GM18508 (cell line): ENCODE results near the gene RAB11FIP2.
A peak's percentile ranks its signal among the peaks of the same experiment; 100 is the strongest.

ENCODE experiments used
- ATAC-seq: cut with Tn5 transposase; IDR thresholded peaks from one replicate; pipeline ENCODE4 v1.9.1; 2021; ENCODE audit warnings: moderate number of reproducible peaks; ENCODE audit not compliant: insufficient read depth, unreplicated experiment

RAB11FIP2 gene

GRCh38 chr10:118035354-118036005 is 11.3 kb downstream of the RAB11FIP2 start:
- ATAC-seq, result no peak

- no peak for ATAC-seq
Measured at GRCh38 chr10:118034791-118035261, 11.9 kb downstream of the RAB11FIP2 start.

- ATAC-seq, result no peak
Measured at GRCh38 chr10:118033905-118034304, 12.8 kb downstream of the RAB11FIP2 start.

- ATAC-seq, result no peak
Measured at GRCh38 chr10:118032564-118032963, 14.2 kb downstream of the RAB11FIP2 start.

GRCh38 chr10:118031351-118032075 is 15.2 kb downstream of the RAB11FIP2 start:
- ATAC-seq, result no peak

GRCh38 chr10:118028619-118029018 is 18.1 kb downstream of the RAB11FIP2 start:
- ATAC-seq, result peak; percentile 93

GRCh38 chr10:118027397-118027796 is 19.3 kb downstream of the RAB11FIP2 start:
- ATAC-seq, result no peak

- ATAC-seq, result no peak
Measured at GRCh38 chr10:118026936-118027335, 19.8 kb downstream of the RAB11FIP2 start.

GRCh38 chr10:118020365-118020764 is 26.4 kb downstream of the RAB11FIP2 start:
- no peak for ATAC-seq

- no peak for ATAC-seq
Measured at GRCh38 chr10:118017850-118018249, 28.9 kb downstream of the RAB11FIP2 start.

- ATAC-seq, result no peak
Measured at GRCh38 chr10:118017071-118017740, 29.5 kb downstream of the RAB11FIP2 start.

- ATAC-seq, result no peak
Measured at GRCh38 chr10:118012952-118013525, 33.7 kb downstream of the RAB11FIP2 start.

- ATAC-seq, result no peak
Measured at GRCh38 chr10:118007773-118008172, 39.0 kb downstream of the RAB11FIP2 start.

GRCh38 chr10:118003126-118003525 is 43.6 kb downstream of the RAB11FIP2 start:
- ATAC-seq, result no peak

- ATAC-seq, result no peak
Measured at GRCh38 chr10:118002581-118002980, 44.2 kb downstream of the RAB11FIP2 start.

- ATAC-seq, result no peak
Measured at GRCh38 chr10:117997673-117998072, 49.1 kb downstream of the RAB11FIP2 start.

GRCh38 chr10:117996709-117997108 is 50.0 kb downstream of the RAB11FIP2 start:
- ATAC-seq, result no peak

- ATAC-seq, result no peak
Measured at GRCh38 chr10:117994771-117995170, 52.0 kb downstream of the RAB11FIP2 start.

- ATAC-seq, result no peak
Measured at GRCh38 chr10:117993166-117993565, 53.6 kb downstream of the RAB11FIP2 start.

GRCh38 chr10:117991701-117992100 is 55.0 kb downstream of the RAB11FIP2 start:
- no peak for ATAC-seq

GRCh38 chr10:117989962-117990361 is 56.8 kb downstream of the RAB11FIP2 start:
- ATAC-seq, result no peak
